Ureter (tissue), 1 donor: Measurements from ENCODE around the gene SEPTIN12. TPM values are rescaled to one million over a fixed set of nuclear protein-coding genes. Genes with fewer than 3 reads are reported as not detected.

Experiments
- DNase-seq: peaks from one replicate; pipeline ENCODE4 v3.0.0-alpha.2; 2020; ENCODE audit warnings: low spot score
- total RNA-seq: library from RNA; stranded (reverse); gene quantifications from one replicate; pipeline ENCODE4 v1.2.4, GENCODE V29; 2023
- donor health status: DM: yes; HTN: yes; CAD: no.

SEPTIN12 gene
- total RNA-seq, 1 donor from 2014 or later: not detected

DNA sequence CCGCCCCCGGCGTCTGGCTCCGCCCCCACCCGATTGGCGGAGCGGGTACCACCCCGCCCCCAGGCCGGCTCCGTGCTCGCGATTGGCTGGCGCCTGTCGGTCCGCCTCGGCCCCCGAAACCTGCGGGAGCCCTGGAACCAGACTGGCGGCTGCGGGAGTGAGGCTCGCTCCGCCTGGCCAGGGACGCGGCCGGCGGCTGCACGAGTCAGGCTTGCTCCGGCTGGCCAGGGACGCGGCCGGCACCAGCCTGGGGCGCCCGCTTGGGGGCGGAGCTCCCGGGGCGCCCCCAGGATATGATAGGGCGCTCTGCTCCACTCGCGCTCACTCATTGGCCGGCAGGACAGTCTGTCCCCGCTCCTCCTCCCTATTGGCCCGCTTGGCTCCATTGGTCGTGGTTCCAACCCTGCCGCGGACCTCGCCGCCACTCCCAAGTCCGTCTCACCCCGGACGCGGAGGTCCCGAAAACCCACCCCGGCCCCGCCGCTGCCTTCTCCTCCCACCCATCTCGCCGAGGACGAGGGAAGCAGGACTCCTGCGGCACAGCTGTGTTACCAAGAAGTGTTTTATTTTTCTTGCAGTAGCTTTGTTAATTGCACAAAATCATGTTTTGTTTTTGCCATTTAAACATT is 14.6 kb upstream of the SEPTIN12 start:
- peak; percentile 93 for DNase-seq

DNA sequence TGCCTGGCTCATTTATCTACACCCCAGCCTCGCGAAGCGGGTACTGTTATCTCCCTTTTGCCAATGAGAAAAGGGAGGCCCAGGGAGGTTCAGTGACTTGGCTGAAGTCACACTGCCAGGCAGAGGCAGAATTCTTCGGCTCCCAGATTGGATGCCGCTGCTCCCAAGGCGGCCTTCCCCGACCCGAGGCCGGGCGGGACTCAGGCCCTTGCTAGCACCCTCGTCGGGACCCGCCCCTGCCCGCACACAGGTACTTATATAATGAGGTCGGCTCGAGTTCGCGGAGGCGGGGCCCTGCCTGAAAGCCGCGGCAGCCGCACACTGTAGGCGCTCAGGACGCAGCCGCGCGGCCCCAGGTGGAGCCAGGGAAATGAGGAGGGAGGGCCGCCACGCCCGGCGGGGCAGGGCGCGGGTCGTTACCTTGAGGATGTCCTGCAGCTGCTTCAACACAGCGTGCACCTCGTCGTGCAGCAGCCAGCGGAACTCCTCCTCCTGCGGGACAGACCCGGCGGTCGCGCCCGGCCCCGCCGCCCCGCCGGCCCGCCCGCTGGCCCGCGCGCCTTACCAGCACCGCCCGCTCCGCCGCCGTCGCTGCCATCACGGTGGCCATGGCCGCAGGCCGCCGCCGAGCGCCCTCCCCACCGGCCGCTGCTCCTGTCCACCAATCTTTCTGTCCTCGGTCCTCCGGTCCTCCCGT is 14.0 kb upstream of the SEPTIN12 start, which contains the start of gene ROGDI:
TSS of gene ROGDI (minus strand) at position 672 of the 697 bp plus-strand sequence. CDS start at position 610, 62 bp downstream.
- DNase-seq: peak; percentile 90

DNA sequence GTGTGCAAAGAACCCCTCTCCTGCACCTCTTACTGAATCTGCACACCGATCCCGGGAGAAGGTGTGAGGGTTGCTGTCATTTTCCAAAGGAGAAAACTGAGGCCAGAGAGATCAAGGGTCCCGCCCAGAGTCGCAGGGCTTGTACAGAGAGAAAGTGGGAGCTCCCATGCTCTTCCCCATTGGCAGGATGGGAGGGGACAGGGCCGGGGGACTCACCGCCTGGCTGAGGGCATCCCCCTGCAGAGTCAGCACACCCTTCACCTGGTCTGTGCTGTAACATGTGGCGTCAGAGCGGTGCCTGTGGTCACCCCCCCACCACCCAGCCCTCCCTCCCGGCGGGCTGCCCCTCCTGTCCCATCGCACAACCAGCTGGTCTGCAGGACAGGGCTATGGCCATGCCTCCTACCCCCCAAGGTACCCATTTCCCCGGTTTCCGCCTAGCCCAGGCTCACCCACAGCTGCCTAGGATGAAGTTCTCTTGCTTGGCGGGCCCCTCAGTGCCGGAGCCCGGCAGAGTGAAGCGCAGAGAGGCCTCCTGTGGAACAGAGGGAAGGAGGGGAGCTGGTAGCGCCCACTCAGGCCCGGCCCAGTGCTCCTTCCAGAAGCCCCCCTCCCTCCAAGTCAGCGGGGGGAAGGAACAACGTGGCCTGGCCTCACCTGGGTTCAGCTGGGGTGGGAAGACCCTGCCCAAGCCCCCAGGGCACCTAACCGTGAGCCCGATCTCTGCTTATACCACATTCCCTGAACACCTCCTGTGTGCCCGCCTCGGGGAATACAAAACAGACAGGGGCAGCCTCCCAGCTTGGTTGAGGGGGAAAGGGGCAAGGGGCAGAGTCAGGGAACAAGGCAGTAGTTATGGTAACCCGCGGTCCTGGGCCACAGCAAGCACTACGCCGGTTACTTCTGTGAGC is 13.2 kb upstream of the SEPTIN12 start:
- no peak for DNase-seq

- DNase-seq: peak; percentile 83
Measured at GRCh38 chr16:4800290-4801041, 12.3 kb upstream of the SEPTIN12 start.

- DNase-seq: no peak
Measured at GRCh38 chr16:4799171-4799855, 11.2 kb upstream of the SEPTIN12 start.

DNA sequence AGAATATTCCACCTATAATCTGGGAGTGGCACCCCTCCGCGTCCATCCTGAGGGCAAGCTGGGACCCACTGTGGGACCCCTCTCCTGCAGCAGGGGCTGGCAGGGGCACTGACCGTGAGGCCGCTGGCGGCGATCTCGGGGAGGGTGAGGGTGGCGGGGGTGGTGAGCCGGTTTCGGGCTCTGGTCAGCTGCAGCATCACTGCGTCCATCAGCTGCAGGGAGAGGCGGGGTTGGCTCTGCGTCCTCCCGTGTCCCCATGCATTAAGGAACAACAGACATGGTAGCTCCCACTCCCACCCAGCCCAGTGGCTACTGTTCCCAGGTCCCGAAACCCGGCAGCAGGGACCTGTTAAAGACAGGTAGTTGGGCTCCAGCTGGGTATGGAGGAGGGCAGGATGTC is 10.3 kb upstream of the SEPTIN12 start:
- DNase-seq: no peak

DNA sequence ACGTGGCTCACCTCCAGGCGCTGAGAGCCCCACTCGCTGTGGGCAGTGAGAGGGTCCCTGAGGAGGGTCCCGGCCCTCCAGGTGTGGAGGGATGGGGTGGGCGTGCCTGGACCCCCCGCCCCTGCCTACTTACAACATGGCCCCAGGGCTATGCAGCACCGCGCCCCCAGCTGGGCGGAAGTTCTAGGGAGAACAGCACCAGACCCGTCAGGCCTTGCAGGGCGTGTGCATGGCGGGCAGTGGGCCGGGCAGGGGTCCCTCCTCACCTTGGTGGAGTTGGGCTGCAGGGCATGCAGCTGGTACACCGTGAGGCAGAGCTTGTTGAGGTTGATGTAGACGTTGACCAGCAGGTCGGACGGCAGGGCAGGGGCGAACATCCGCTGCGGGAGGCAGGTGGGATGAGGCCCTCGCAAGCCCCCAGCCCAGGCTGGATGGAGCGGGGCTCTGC is 9.7 kb upstream of the SEPTIN12 start:
- no peak for DNase-seq

GRCh38 chr16:4796982-4797804 is 9.0 kb upstream of the SEPTIN12 start:
- no peak for DNase-seq

DNA sequence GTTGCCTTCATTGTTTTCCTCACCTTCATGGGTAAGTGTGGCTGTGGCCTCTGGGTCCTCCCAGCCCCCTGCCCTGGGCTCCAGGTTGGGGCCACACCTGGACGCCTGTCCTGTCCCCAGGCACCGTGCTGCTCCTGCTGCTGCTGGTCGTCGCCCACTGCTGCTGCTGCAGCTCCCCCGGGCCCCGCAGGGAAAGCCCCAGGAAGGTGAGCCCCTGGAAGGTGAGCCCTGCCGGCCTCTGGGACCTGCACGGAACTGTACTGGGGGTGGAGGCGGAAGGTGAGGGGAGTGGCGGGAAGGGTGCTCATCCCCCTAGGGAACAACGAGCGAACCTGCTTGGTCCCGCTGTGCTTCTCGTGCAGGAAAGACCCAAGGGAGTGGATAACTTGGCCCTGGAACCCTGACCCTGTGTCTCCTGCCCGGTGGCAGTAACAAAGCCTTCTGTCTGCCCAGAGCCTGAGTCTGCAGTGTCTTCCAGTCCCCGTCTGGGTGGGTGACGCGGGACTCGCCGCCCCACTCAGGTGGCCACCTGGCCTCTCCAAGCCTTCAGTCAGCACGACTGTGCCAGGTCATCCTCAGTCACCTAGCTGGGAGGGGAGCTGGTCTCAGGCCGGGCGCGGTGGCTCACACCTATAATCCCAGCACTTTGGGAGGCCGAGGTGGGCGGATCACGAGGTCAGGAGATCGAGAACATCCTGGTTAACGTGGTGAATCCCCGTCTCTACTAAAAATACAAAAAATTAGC is 7.9 kb upstream of the SEPTIN12 start:
- no peak for DNase-seq

- peak; percentile 72 for DNase-seq
Measured at GRCh38 chr16:4795181-4795827, 7.2 kb upstream of the SEPTIN12 start, which contains the start of gene SMIM22. SMIM22 (plus strand) TSS chr16:4795369; CDS start chr16:4795735, 366 bp downstream.

DNA sequence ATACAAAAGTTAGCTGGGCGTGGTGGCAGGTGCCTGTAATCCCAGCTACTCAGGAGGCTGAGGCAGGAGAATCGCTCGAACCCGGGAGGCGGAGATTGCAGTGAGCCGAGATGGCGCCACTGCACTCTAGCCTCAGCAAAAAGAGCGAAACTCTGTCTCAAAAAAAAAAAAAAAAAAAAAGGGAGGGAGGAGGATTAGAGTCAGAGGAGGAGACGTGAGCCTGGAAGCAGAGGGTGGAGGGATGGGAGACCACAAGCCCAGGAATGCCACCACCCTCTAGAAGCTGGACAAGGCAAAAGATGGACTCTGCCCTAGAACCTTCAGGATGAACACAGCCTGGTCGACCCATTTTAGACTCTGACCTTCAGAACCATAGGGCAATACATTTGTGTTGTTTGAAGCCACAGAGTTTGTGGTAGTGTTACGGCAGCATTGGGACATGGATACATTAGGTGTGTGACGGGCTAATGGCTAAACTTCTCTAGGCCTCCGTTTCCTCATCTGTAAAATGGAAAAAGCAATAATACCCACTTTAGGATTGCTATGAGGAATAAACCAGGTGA is 4.9 kb upstream of the SEPTIN12 start:
- DNase-seq: no peak

DNA sequence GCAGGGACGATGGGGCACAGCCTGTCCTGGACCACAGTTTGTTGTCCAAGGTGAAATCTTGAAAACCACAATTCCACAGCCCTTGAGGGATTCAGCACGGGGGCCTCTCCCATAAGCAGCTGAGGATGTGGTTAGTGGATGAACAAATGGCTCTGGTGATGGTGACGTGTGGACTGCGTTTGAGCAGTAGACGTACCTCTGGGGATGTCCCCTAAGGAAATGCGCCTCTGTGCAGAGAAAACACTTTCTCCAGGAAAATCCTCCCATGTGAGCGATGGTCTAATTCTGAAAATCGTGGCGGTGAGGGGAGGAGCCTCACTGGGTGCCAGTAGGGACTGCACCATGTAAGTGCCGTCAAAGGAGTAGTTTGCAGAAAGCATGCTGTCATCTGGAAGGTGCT is 2.7 kb upstream of the SEPTIN12 start:
- no peak for DNase-seq

DNA sequence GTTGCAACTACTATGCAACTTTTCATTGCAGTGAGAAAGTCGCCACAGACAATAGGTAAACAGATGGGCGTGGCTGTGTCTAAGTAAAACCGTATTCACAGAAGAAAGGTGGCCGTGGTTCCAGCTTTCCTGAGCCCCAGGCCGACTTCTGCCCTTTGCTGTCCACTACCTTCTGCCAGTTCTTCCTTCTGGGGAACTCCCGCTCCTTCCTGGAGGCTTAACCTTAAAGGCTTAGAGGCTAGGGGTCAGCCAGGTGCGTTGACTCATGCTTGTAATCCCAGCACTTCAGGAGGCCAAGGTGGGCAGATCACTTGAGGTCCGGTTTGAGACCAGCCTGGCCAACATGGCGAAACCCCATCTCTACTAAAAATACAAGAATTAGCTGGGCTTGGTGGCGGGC is 2.1 kb upstream of the SEPTIN12 start:
- no peak for DNase-seq

GRCh38 chr16:4788910-4789309 is 765 bp upstream of the SEPTIN12 start:
- no peak for DNase-seq

- DNase-seq: no peak
Measured at GRCh38 chr16:4788489-4788889, 344 bp upstream of the SEPTIN12 start.

DNA sequence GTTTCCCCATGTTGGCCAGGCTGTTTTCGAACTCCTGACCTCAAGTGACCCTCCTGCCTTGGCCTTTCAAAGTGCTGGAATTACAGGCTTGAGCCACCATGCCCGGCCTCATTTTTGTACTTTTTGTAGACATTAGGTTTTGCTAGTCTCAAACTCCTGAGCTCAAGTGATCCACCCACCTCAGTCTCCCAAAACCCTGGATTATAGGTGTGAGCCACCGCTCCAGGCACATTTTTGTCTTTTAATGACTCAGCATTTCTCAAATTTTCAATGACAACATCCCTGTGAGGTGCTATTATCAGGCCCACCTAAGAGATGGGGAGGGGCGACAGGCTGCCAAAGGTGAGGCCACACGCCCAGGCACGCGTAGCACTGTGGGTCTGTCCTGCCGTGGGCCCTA is 1.1 kb downstream of the SEPTIN12 start:
- no peak for DNase-seq

GRCh38 chr16:4785758-4786433 is 2.2 kb downstream of the SEPTIN12 start:
- no peak for DNase-seq
